Measurements from ENCODE around the gene DHRS12.
A peak's percentile ranks its signal among the peaks of the same experiment; 100 is the strongest.

DHRS12 gene

GRCh38 chr13:51837016-51837415, 33.1 kb upstream of the DHRS12 start:
- DNase-seq (ENCODE audit: low spot score): no peak
- no peak for TF ChIP-seq CTCF (IDR thresholded peaks at IDR 0.05; ENCODE audit: borderline replicate concordance, control extremely low read depth, extremely low read depth, insufficient read depth, missing control alignments)
- in situ Hi-C loops (cut with MboI; ENCODE audit: low sequenced_read_pairs, unreplicated experiment): no loop called here

- in situ Hi-C loops (cut with MboI; ENCODE audit: low sequenced_read_pairs, unreplicated experiment): no loop called here
- TF ChIP-seq CTCF (IDR thresholded peaks at IDR 0.05; ENCODE audit: borderline replicate concordance, control extremely low read depth, extremely low read depth, insufficient read depth, missing control alignments): no peak
- no peak for DNase-seq (ENCODE audit: low spot score)
Observed at GRCh38 chr13:51834581-51835171, 30.7 kb upstream of the DHRS12 start.

GRCh38 chr13:51833980-51834379, 30.0 kb upstream of the DHRS12 start:
- TF ChIP-seq CTCF (IDR thresholded peaks at IDR 0.05; ENCODE audit: borderline replicate concordance, control extremely low read depth, extremely low read depth, insufficient read depth, missing control alignments): no peak
- in situ Hi-C loops (cut with MboI; ENCODE audit: low sequenced_read_pairs, unreplicated experiment): no loop called here
- DNase-seq (ENCODE audit: low spot score): no peak

- DNase-seq (ENCODE audit: low spot score): peak; percentile 62
- in situ Hi-C loops (cut with MboI; ENCODE audit: low sequenced_read_pairs, unreplicated experiment): no loop called here
- TF ChIP-seq CTCF (IDR thresholded peaks at IDR 0.05; ENCODE audit: borderline replicate concordance, control extremely low read depth, extremely low read depth, insufficient read depth, missing control alignments): peak; percentile 54
Observed at GRCh38 chr13:51832471-51833152, 28.6 kb upstream of the DHRS12 start.

- DNase-seq (ENCODE audit: low spot score): no peak
- TF ChIP-seq CTCF (IDR thresholded peaks at IDR 0.05; ENCODE audit: borderline replicate concordance, control extremely low read depth, extremely low read depth, insufficient read depth, missing control alignments): no peak
- in situ Hi-C loops (cut with MboI; ENCODE audit: low sequenced_read_pairs, unreplicated experiment): no loop called here
Observed at GRCh38 chr13:51831519-51831918, 27.6 kb upstream of the DHRS12 start.

- DNase-seq (ENCODE audit: low spot score): no peak
- TF ChIP-seq CTCF (IDR thresholded peaks at IDR 0.05; ENCODE audit: borderline replicate concordance, control extremely low read depth, extremely low read depth, insufficient read depth, missing control alignments): no peak
- in situ Hi-C loops (cut with MboI; ENCODE audit: low sequenced_read_pairs, unreplicated experiment): no loop called here
Observed at GRCh38 chr13:51829568-51829899, 25.6 kb upstream of the DHRS12 start.

All from GM13976 (cell line).